ENCODE data around the gene UPF1. TPM values are rescaled to one million over a fixed set of nuclear protein-coding genes. Genes with fewer than 3 reads are reported as not detected.
A peak's percentile ranks its signal among the peaks of the same experiment; 100 is the strongest.

UPF1 gene
- polyA plus RNA-seq, 3 donors, result 48.5 to 63.6 (median 57.5) TPM

DNA sequence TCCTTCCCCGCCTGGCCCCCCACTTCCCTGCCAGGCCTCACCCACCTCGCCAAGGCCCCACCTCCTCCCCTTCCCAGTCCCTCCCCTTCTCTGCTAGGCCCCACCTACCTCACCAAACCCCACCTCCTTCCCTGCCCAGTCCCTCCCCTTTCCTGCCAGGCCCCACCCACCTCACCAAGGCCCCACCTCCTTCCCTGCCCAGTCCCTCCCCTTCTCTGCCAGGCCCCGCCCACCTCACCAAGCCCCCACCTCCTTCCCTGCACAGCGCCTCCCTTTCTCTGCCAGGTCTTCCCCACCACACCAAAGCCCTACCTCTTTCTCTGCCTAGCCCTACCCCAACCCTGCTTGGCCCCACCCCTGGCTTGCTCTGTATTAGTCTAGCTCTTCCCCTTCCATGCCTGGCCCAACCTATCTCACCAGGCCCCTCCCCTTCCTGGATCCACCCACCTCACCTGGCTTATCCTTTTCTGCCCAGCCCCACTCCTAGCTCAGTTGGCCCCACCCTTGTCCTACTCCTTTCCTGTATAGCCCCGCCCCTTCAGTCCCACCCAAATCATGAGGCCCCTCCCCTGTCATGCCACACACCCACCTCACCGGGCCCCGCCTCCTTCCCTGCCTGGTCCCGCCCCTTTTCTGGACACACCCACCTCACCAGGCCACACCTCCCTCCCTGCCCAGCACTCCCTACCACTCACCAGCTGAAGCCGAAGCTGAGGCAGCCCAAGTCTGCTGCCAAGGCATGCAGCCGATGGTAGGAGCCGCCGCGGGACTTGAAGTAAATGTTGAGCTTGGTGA, 48.0 kb downstream of the UPF1 start:
- no peak for DNase-seq (ENCODE audit: extremely low read depth in 1 of 11, low read depth in 9 of 11, low spot score in 4 of 11)

DNA sequence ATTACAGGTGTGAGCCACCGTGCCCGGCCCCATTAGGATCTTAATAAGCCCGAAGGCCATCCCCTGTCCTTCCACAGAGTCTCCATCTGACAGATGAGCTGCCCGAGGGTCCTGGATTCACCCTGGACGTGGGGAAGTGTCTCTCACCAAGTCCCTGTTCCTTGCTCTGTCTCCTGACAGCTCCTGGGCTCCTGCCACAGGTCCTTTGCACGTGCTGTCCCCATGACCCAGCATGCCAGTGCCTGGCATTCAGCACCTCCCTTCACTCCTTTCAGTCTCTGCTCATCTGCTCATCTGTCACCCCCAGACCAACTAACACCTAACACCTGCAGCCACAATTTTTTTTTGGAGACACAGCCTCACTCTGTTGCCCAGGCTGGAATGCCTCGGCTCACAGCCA, 49.7 kb downstream of the UPF1 start:
- no peak for DNase-seq (ENCODE audit: extremely low read depth in 1 of 11, low read depth in 9 of 11, low spot score in 4 of 11)

DNA sequence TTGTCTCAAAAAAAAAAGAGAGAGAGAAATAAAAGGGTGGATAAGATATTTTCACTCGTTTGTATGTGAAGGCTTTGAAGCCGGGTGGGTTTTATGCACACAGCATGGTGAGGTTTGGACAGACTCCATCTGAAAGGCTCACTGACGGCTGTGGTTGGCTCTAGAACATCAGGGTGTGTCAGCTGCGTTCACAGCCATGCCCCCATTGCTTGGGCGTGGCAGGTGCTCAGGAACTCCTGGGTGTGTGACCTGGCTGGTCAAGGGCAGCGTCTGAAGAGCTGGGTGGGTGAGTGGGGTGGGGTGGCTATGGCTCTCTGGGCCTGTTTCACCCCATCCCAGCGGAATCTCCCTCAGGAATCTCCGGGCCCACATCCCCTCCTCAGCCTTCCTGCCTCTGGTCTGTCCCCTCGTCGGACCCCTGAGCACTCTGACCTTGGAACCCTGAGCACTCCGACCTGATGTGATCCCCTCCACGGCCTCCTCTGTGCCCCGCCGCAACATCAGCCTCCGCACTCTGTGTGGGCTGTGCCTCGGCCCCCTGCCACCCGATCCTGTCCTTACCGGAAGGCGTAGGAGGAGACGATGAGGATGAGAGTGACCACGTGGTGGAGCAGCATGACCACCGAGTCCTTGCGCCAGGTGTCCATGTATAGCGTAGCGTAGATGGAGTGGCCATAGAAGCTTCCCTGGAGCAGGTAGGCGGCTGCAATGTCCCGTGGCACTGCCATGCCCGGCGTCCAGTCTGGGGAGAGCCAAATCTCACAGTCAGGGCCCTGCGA, 52.0 kb downstream of the UPF1 start:
- no peak for DNase-seq (ENCODE audit: extremely low read depth in 1 of 11, low read depth in 9 of 11, low spot score in 4 of 11)

DNA sequence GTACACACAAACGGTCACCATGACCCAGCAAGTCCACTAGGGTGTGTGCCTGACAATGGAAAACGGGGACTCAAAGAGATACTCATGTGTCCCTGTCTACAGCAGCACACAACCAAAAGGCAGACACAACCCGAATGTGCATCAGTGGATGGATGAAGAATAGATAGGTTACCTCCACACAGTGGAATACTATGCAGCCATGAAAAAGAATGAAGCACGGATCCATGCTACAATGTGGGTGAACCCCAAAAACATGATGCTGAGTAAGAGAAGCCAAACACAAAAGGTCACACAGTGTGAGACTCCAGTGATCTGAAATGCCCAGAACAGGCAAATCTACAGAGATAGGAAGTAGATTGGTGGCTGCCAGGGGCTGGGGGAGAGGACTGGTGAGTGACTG, 55.2 kb downstream of the UPF1 start:
- DNase-seq (ENCODE audit: extremely low read depth in 1 of 11, low read depth in 9 of 11, low spot score in 4 of 11), result no peak

DNA sequence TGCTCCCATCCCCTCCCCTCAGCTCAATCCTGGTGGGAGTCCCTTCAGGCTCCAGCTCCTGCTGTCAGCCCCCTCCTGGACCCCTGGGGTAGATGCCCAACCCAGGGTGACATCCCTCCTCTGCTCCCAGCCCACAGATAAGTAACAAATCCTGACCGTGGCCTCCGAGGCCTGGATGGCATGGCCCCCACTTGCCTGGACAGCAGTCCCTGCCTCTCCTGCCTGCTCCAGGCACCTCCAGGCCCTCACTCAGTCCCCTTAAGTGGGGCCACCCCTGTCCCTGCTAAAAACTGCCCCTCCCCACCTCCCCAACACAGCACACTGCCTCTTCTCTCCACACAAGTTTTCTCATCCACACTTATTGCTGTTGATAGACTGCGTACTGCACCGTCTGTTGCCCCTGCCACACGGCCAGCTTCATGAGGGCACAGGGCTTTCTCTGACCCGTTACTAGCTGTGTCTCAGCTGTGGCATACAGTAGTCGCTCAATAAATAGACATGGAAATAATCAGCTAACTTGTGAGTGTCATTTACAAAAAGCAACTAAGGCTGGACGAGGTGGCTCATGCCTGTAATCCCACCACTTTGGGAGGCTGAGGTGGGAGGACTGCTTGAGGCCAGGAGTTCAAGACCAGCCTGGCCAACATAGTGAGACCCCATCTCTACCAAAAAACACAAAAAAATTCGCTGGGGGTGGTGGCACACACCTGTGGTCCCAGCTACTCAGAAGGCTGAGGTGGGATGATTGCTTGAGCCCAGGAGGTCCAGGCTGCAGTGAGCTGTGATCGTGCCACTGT, 58.4 kb downstream of the UPF1 start:
- no peak for DNase-seq (ENCODE audit: extremely low read depth in 1 of 11, low read depth in 9 of 11, low spot score in 4 of 11)

DNA sequence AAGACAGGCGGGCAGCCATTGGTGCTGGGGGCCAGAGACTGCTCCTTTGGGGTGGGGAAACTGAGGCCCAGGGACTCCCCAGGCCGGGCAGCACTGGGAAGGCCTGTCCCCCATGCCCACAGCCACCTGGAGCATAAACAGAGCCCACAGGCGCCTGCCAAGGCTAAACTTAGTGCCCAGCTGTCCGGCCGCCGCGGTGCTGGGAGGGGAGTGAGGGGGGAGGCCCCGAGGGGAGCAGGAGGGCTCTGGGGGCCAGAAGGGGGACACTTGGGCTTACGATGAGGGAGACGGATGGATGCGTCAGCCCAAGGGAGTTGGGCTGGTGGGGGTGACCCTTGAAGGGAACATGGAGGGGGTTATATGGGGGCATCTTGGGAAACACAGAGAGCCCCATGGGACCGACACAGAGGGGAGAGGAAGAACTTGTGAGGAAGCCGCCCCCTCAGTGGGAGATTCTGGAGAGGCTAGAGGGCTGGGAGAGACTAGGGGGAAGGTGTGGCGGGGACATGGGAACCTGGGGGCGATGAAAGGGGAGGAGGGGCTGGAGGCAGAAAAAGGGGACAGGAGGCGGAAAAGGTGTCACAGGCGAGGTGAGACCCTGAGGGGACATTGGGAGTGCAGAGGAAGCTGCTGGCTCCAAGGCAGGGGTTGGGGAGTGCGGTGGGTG, 62.0 kb downstream of the UPF1 start:
- no peak for DNase-seq (ENCODE audit: extremely low read depth in 1 of 11, low read depth in 9 of 11, low spot score in 4 of 11)

DNA sequence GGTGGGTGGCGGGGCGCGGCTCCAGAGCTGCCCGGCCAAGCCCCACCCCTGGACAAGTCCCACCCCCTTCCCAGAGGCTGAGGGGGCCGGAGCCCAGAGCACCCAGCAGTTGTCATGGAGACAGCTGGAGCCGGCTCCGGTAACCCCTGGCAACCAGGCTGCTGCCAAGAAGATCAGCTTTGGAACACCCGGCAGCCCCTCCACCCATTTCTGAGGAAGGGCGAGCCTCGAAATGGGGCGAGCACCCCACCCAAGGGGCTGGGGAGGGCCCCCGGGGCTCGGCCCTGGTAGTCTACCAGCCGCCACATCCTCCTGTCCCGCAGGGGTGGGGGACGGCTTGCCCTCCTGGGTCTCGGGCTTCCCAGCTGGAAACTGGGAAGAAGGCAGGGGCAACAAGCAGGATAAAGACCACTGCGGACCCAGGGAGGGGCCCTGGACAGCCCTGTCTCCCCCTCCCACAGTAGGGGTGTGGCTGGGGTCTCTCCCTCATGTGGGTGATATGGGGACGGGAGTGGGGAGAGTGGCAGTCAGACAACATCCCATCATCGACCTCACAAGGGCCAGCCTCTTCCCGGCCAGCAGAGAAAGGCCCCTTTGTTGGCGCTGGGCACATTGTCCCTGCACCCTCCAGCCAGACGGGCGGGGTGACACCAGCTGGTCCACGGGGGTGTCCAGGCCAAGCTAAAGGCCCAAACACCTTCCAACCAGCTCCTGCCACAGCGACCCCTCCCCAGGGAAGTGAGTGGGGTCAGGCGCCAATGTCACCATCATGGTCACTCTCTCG, 62.7 kb downstream of the UPF1 start:
- peak in 1 of 11 donors; percentile 43 for DNase-seq (ENCODE audit: extremely low read depth in 1 of 11, low read depth in 9 of 11, low spot score in 4 of 11)

DNA sequence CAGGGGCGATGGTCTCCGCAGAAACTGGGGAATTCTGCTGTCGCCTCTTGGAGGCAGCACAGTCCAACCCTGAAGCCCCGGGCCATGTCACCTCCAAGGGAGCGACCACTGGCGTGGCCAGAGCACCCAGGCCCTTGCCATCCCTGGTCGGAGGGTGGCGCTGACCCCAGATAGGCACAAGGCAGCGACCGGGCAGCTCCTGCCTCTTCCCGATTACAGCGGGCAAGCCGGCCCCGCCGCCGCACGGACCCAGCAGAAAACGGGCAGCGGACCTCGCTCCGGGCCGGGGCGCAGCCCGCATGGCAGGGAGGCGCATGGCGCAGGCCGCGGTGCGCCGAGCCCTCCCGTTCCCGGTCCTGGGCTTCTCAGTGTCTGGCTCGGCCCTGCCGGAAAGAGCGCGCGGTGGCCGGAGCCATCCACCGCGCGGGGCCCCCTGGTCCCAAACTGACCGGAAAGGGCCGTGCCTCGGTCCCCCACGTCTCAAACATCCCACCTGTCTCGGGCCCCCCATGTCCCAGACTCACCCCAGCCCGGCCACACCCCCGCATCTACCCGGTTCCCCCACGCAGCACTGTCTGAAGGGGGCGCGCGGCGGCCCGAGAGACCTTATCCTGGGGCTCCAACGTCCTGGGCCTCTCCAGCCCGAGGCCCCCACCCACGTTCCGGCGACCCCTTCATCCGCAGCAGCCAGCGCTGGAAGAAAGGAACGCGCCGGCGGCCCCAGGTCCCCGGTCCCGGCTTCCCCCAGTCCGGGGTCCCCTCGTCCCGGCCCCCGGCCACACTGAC, 63.5 kb downstream of the UPF1 start:
- DNase-seq (ENCODE audit: extremely low read depth in 1 of 11, low read depth in 9 of 11, low spot score in 4 of 11), result peak in 1 of 11 donors; percentile 38

DNA sequence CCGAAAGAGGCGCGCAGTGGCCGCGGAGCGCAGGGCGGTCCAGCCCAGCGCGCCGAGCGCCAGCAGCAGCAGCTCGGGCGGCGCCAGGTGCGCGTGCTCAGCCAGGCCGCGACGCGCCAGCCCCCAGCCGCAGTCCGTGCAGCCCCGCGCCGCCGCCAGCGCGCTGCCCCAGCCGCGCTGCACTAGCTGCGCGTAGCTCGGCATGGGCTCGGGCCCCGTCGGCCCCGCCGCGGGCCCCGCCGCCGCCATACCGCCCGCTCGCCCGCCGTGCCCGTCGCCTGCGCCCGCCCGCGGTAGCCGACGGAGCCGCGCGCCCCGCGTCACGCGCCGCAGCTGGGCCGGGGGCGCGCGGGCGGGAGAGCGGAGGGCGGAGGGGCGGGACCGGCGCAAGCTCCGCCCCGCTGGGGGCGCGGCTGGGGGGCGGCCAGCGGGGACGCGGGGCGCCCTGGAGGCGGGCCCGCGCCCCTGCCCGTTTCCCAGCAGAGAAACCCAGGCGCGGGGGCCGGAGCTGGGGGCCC, 64.1 kb downstream of the UPF1 start, which contains the start of gene CERS1:
Gene CERS1, minus strand, starts transcription at position 335 of the 518 bp plus-strand sequence. Its CDS starts 86 bp downstream, at position 249.
- no peak for DNase-seq (ENCODE audit: extremely low read depth in 1 of 11, low read depth in 9 of 11, low spot score in 4 of 11)

DNA sequence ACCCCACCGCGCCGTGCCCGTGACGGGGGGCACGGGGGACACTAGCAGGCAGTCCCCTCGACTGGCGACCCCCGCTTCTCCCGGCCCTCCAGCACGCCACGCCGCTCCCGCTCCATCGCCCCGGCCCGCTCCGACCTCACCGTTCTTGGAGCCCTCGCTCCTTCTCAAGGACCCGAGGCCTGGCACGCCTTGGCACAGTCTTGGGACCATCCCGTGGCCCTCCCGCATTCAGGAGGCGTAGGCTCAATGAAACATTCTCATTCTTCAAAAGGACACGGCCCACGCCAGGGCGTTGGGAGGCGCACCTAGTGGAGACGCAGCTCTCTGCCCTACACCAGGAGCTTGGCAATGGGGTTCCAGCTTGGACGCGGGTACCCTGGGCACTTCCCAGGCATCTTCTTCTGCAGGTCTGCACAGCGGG, 64.7 kb downstream of the UPF1 start:
- DNase-seq (ENCODE audit: extremely low read depth in 1 of 11, low read depth in 9 of 11, low spot score in 4 of 11), result no peak

DNA sequence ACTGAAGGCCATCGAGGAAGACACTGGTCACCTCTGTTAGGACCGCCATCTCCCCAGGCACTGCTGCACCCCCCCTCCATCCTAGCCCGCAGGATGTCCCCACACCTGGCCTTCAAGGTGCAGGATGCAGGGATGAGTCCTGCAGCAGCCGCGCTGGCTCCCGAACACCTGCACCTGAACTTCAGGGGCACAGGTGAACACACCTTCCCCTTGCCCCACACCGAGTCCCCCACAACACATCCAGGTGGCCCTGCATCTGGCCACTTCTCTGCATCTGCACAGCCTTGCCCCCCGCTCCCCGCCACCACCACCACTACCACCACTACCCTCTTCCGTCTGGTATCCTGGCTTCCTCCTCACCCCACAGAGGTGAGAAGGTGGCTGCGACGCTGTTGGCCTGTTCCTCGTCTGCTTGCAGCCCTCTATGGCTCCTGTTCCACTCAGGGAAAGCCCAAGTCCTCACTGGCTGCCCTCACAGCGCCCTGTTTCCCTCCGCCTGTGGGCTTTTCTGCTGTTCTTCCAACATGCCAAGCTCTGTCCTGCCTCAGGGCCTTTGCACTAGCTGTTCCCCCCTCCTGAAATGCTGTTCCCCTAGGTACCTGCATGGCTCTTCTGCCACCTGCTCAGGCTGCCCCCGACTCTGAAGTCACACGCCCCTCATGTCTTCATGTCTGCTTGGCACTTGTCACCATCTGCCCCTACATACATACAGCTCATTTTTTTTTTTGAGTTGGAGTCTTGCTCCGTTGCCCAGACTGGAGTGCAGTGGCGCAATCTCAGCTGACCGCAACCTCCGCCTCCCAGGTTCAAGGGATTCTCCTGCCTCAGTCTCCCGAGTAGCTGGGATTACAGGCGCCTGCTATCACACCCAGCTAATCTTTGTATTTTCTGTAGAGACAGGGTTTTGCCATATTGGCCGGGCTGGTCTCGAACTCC, 65.6 kb downstream of the UPF1 start:
- DNase-seq (ENCODE audit: extremely low read depth in 1 of 11, low read depth in 9 of 11, low spot score in 4 of 11), result no peak

DNA sequence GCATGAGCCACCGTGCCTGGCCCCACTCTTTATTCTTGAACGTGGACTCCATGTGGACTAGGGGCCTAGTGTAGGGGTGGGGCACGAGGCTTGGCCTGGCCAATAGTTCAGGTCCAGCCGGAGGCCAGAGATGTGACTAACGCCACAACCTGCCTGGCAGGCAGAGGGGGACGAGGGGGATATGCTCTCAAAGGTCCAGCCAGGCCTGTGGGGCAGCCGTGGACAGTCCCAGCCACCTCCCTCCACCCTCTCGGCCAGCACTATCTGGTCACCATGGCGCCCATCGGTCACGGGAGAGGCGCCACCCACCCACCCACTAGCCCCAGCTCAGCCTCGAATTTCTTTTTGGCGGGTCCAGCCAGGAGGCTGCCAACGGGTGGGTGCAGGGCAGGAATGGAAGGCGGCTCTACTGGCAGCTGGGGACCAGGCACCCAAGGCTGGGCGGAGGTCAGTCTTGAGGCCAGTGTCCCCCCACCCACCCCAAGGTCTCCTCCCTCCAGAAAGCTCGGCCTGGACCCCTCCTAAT, 66.4 kb downstream of the UPF1 start:
- DNase-seq (ENCODE audit: extremely low read depth in 1 of 11, low read depth in 9 of 11, low spot score in 4 of 11), result no peak

DNA sequence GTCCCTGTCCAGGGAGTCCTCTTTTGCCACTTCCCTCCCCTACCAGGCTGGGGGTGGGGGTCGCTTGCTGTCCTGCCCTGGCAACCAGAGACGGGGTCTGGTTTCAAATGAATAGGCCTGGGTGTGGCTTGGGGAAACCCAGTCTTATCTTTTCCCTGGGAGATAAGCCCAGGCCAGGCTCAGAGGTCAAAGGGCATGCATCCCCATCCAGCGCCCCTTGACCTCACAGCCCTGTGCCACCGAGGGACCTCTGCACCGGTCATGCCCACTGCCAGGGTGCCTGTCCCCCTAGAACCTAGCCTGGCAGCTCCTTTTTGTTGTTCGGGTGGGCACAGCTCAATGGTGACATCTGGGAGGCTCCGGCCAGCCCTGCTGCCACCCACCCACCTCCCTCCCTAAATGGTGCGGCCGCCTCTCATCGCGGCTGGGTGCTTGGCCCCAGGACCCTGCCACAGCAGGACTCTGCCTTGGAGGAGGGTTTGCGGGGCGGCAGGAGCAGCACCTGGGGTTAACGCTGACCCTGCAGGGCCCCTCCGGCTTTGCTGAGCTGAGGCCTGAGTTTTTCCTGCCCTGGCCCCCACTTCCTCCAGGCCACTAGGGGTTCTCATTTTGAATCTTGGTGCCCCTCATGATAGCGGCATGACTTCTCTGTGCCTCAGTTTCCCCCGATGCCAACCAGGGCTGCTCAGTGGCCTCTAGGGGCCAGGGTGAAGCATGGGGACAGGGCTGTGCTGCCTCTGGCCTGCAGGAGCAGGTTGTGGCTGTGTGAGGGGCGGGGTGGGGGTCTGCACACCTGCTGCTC, 67.0 kb downstream of the UPF1 start:
- no peak for DNase-seq (ENCODE audit: extremely low read depth in 1 of 11, low read depth in 9 of 11, low spot score in 4 of 11)

DNA sequence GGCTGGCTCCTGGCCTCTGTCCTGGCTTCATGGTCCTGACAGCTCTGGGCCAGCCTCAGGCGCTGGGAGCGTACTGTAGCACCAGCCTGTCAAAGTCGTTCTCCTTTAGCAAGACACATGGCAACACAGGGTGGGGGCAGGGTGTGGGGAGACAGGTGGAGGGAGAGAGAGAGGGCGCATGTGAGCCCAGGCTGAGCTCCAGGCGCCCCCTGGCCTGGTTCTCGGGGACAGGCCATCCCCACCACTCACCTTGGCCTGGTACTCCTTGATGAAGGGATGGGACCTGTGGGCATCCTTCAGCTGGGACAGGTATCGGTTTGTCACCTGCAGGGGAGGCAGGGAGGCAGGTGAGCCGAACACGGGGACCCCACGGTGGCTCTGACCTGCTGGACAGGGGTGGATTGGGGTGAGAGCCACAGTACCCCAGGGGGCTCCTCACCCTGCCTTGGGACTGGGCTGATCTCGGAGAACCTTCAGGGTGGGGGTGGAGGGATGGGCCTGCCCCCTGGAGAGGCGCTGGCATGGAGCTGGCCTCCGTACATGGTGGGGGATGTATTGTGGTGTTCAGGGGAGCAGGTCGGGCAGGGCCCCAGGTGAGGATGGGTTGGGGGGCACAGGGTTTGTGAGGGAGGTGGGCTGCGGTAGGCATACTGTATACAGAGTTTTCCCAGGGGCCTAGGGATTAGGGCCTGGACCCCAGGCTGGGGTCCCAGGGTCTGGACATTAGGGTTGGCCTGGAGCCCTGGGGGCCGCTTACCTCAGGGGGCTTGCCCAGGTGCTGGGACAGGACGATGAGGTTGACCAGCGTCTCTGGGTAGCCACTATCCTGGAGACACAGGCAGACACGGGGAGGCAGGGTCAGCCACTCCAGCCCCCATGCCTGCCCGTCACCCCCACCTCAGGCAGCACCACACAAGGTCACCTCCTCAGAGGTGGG, 68.1 kb downstream of the UPF1 start:
- no peak for DNase-seq (ENCODE audit: extremely low read depth in 1 of 11, low read depth in 9 of 11, low spot score in 4 of 11)

Measured in renal cortex interstitium (tissue), 11 donors.